K562 (cell line): ENCODE results near the gene HIPK1.

Experiments
- CC2D1A ChIP-seq: fragments of 450-650 bp; IDR thresholded peaks from 2 replicates; pipeline ENCODE4 v1.6.1; 2017; ENCODE audit warnings: mild to moderate bottlenecking
- POU5F1 ChIP-seq: fragments of 150-350 bp; IDR thresholded peaks from 2 replicates; pipeline ENCODE4 v1.6.1; 2014; ENCODE audit warnings: borderline replicate concordance, low read length, low read depth, mild to moderate bottlenecking; ENCODE audit not compliant: partially characterized antibody
- U2AF1 ChIP-seq: fragments of 200-400 bp; formaldehyde crosslinking; optimal IDR thresholded peaks from 2 replicates; pipeline ENCODE3; 2017; ENCODE audit warnings: mild to moderate bottlenecking, low read depth, low read length, moderate library complexity
- YY1 ChIP-seq, 3 experiments: IDR thresholded peaks; 2 replicates each; pipeline ENCODE4 v1.6.1; 2011; ENCODE audit warnings: low read length in 2 of 3, mild to moderate bottlenecking in 2 of 3, moderate library complexity in 2 of 3, borderline replicate concordance in 1 of 3, control low read depth in 1 of 3, low read depth in 1 of 3; ENCODE audit not compliant: insufficient read depth in 3 of 3, insufficient replicate concordance in 2 of 3, control insufficient read depth in 1 of 3, insufficient read length in 1 of 3; ENCODE audit errors: extremely low read depth in 1 of 3
- ZNF253 ChIP-seq: fragments of 250-450 bp; sonication (Bioruptor Pico); conservative IDR thresholded peaks from 2 replicates; pipeline ENCODE4 v1.6.1; 2021; ENCODE audit warnings: mild to moderate bottlenecking
- TF ChIP-seq, protein P1 (sequence below): sonication (generic); formaldehyde crosslinking; IDR thresholded peaks from 2 replicates; pipeline ENCODE4 v1.9.0; 2022; ENCODE audit warnings: mild to moderate bottlenecking, missing genetic modification reagents
- TF ChIP-seq, protein P2 (sequence below): fragments of 450-650 bp; IDR thresholded peaks from 2 replicates; pipeline ENCODE4 v1.6.1; 2018; ENCODE audit not compliant: partially characterized antibody
- TF ChIP-seq, protein P3 (sequence below): sonication (generic); formaldehyde crosslinking; IDR thresholded peaks from 2 replicates; pipeline ENCODE4 v1.8.0; 2023; ENCODE audit warnings: mild to moderate bottlenecking, missing genetic modification reagents
- TF ChIP-seq, protein P4 (sequence below), 3 experiments: IDR thresholded peaks in 2 of 3; conservative IDR thresholded peaks in 1 of 3; 2 replicates each; pipeline ENCODE4 v1.5.1; 2011 to 2012; ENCODE audit warnings: low read length in 3 of 3, mild to moderate bottlenecking in 3 of 3, control low read depth in 2 of 3, improper control_type of control experiment in 1 of 3, inconsistent platforms in 1 of 3, low read depth in 1 of 3, mixed read lengths in 1 of 3, moderate library complexity in 1 of 3; ENCODE audit not compliant: insufficient read depth in 2 of 3
- TF ChIP-seq, protein P5 (sequence below): fragments of 450-650 bp; formaldehyde crosslinking; IDR thresholded peaks from 2 replicates; pipeline ENCODE4 v1.4.0; 2022; ENCODE audit warnings: mild to moderate bottlenecking, moderate library complexity
- TF ChIP-seq, protein P6 (sequence below): sonication (generic); formaldehyde crosslinking; IDR thresholded peaks from 2 replicates; pipeline ENCODE4 v1.8.1; 2023; ENCODE audit warnings: mild to moderate bottlenecking, missing genetic modification reagents

DNA sequence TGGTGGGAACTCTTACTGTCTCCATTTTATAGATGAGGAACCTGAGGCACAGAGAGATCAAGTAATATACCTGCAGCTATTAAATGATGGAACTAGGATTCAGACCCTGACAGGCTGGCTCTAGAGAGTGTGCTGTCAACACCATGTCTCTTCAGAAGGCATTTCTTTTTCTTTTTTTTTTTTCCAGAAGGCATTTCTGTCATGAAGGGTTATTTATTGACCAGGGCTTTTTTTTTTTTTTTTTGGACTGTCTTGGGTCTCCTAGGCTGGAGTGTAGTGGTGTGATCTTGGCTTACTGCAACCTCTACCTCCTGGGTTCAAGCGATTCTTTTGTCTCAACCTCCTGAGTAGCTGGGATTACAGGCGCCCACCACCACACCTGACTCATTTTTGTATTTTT, 22.6 kb downstream of the HIPK1 start:
- TF ChIP-seq, protein P1, sequence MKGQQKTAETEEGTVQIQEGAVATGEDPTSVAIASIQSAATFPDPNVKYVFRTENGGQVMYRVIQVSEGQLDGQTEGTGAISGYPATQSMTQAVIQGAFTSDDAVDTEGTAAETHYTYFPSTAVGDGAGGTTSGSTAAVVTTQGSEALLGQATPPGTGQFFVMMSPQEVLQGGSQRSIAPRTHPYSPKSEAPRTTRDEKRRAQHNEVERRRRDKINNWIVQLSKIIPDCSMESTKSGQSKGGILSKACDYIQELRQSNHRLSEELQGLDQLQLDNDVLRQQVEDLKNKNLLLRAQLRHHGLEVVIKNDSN = no peak
- no peak for TF ChIP-seq ZNF253 (CRISPR knock-in tag)
- no peak for TF ChIP-seq YY1 (IDR thresholded peaks at IDR 0.05; ENCODE audit: borderline replicate concordance in 1 of 3, control insufficient read depth in 1 of 3, extremely low read depth in 1 of 3, insufficient read depth in 3 of 3, insufficient read length in 1 of 3, insufficient replicate concordance in 2 of 3, low read depth in 1 of 3, low read length in 2 of 3)
- TF ChIP-seq, protein P2, sequence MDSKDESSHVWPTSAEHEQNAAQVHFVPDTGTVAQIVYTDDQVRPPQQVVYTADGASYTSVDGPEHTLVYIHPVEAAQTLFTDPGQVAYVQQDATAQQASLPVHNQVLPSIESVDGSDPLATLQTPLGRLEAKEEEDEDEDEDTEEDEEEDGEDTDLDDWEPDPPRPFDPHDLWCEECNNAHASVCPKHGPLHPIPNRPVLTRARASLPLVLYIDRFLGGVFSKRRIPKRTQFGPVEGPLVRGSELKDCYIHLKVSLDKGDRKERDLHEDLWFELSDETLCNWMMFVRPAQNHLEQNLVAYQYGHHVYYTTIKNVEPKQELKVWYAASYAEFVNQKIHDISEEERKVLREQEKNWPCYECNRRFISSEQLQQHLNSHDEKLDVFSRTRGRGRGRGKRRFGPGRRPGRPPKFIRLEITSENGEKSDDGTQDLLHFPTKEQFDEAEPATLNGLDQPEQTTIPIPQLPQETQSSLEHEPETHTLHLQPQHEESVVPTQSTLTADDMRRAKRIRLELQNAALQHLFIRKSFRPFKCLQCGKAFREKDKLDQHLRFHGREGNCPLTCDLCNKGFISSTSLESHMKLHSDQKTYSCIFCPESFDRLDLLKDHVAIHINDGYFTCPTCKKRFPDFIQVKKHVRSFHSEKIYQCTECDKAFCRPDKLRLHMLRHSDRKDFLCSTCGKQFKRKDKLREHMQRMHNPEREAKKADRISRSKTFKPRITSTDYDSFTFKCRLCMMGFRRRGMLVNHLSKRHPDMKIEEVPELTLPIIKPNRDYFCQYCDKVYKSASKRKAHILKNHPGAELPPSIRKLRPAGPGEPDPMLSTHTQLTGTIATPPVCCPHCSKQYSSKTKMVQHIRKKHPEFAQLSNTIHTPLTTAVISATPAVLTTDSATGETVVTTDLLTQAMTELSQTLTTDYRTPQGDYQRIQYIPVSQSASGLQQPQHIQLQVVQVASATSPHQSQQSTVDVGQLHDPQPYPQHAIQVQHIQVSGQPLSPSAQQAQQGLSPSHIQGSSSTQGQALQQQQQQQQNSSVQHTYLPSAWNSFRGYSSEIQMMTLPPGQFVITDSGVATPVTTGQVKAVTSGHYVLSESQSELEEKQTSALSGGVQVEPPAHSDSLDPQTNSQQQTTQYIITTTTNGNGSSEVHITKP = no peak
- TF ChIP-seq, protein P3, sequence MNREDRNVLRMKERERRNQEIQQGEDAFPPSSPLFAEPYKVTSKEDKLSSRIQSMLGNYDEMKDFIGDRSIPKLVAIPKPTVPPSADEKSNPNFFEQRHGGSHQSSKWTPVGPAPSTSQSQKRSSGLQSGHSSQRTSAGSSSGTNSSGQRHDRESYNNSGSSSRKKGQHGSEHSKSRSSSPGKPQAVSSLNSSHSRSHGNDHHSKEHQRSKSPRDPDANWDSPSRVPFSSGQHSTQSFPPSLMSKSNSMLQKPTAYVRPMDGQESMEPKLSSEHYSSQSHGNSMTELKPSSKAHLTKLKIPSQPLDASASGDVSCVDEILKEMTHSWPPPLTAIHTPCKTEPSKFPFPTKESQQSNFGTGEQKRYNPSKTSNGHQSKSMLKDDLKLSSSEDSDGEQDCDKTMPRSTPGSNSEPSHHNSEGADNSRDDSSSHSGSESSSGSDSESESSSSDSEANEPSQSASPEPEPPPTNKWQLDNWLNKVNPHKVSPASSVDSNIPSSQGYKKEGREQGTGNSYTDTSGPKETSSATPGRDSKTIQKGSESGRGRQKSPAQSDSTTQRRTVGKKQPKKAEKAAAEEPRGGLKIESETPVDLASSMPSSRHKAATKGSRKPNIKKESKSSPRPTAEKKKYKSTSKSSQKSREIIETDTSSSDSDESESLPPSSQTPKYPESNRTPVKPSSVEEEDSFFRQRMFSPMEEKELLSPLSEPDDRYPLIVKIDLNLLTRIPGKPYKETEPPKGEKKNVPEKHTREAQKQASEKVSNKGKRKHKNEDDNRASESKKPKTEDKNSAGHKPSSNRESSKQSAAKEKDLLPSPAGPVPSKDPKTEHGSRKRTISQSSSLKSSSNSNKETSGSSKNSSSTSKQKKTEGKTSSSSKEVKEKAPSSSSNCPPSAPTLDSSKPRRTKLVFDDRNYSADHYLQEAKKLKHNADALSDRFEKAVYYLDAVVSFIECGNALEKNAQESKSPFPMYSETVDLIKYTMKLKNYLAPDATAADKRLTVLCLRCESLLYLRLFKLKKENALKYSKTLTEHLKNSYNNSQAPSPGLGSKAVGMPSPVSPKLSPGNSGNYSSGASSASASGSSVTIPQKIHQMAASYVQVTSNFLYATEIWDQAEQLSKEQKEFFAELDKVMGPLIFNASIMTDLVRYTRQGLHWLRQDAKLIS (CRISPR knock-in tag) = no peak
- TF ChIP-seq, protein P4, sequence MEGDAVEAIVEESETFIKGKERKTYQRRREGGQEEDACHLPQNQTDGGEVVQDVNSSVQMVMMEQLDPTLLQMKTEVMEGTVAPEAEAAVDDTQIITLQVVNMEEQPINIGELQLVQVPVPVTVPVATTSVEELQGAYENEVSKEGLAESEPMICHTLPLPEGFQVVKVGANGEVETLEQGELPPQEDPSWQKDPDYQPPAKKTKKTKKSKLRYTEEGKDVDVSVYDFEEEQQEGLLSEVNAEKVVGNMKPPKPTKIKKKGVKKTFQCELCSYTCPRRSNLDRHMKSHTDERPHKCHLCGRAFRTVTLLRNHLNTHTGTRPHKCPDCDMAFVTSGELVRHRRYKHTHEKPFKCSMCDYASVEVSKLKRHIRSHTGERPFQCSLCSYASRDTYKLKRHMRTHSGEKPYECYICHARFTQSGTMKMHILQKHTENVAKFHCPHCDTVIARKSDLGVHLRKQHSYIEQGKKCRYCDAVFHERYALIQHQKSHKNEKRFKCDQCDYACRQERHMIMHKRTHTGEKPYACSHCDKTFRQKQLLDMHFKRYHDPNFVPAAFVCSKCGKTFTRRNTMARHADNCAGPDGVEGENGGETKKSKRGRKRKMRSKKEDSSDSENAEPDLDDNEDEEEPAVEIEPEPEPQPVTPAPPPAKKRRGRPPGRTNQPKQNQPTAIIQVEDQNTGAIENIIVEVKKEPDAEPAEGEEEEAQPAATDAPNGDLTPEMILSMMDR (IDR thresholded peaks at IDR 0.05 in 2 of 3, conservative IDR thresholded peaks at IDR 0.05 in 1 of 3; ENCODE audit: insufficient read depth in 2 of 3, low read depth in 1 of 3, low read length in 3 of 3) = no peak
- TF ChIP-seq, protein P5, sequence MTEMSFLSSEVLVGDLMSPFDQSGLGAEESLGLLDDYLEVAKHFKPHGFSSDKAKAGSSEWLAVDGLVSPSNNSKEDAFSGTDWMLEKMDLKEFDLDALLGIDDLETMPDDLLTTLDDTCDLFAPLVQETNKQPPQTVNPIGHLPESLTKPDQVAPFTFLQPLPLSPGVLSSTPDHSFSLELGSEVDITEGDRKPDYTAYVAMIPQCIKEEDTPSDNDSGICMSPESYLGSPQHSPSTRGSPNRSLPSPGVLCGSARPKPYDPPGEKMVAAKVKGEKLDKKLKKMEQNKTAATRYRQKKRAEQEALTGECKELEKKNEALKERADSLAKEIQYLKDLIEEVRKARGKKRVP (CRISPR knock-in tag) = no peak
- TF ChIP-seq CC2D1A = no peak
- TF ChIP-seq U2AF1 = no peak
- no peak for TF ChIP-seq POU5F1
- TF ChIP-seq, protein P6, sequence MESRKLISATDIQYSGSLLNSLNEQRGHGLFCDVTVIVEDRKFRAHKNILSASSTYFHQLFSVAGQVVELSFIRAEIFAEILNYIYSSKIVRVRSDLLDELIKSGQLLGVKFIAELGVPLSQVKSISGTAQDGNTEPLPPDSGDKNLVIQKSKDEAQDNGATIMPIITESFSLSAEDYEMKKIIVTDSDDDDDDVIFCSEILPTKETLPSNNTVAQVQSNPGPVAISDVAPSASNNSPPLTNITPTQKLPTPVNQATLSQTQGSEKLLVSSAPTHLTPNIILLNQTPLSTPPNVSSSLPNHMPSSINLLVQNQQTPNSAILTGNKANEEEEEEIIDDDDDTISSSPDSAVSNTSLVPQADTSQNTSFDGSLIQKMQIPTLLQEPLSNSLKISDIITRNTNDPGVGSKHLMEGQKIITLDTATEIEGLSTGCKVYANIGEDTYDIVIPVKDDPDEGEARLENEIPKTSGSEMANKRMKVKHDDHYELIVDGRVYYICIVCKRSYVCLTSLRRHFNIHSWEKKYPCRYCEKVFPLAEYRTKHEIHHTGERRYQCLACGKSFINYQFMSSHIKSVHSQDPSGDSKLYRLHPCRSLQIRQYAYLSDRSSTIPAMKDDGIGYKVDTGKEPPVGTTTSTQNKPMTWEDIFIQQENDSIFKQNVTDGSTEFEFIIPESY (CRISPR knock-in tag) = no peak
